HepG2 (cell line): ENCODE data around the gene PRKCZ.

ENCODE experiments used
- CTCF ChIP-seq: sonication (generic); formaldehyde crosslinking; IDR thresholded peaks from 2 replicates; pipeline ENCODE4 v1.5.0; 2020; ENCODE audit warnings: mild to moderate bottlenecking, missing genetic modification reagents, moderate library complexity
- FUBP1 ChIP-seq: sonication (generic); formaldehyde crosslinking; IDR thresholded peaks from 2 replicates; pipeline ENCODE4 v1.5.1; 2020; ENCODE audit warnings: missing genetic modification reagents, mild to moderate bottlenecking, borderline replicate concordance
- JUN ChIP-seq: sonication (generic); formaldehyde crosslinking; IDR thresholded peaks from 2 replicates; pipeline ENCODE4 v1.4.0; 2020; ENCODE audit warnings: mild to moderate bottlenecking, missing genetic modification reagents
- JUND ChIP-seq: sonication (generic); formaldehyde crosslinking; IDR thresholded peaks from 2 replicates; pipeline ENCODE4 v1.8.0; 2022; ENCODE audit warnings: mild to moderate bottlenecking, missing genetic modification reagents
- TCF12 ChIP-seq, 2 experiments: fragments of 450-650 bp in 1 of 2; sonication (generic) in 1 of 2; formaldehyde crosslinking in 1 of 2; IDR thresholded peaks; 2 replicates each; pipeline versions ENCODE4 v1.6.1 to v1.8.0; 2017 to 2022; ENCODE audit warnings: antibody characterized with exemption in 1 of 2, mild to moderate bottlenecking in 1 of 2, missing genetic modification reagents in 1 of 2, moderate library complexity in 1 of 2
- ZBTB7A ChIP-seq: sonication (generic); formaldehyde crosslinking; IDR thresholded peaks from 2 replicates; pipeline ENCODE4 v1.8.0; 2022; ENCODE audit warnings: mild to moderate bottlenecking, missing genetic modification reagents
- ZNF33A ChIP-seq: sonication (generic); formaldehyde crosslinking; IDR thresholded peaks from 2 replicates; pipeline ENCODE4 v1.5.1; 2020; ENCODE audit warnings: missing genetic modification reagents, mild to moderate bottlenecking, moderate library complexity, borderline replicate concordance
- ZNF407 ChIP-seq: sonication (generic); formaldehyde crosslinking; IDR thresholded peaks from one replicate; pipeline ENCODE4 v1.5.1; 2020; ENCODE audit warnings: mild to moderate bottlenecking, missing genetic modification reagents; ENCODE audit errors: not compliant biosample characterization

- TF ChIP-seq JUN (CRISPR knock-in tag) (no peak), CTCF (CRISPR knock-in tag) (no peak), ZBTB7A (CRISPR knock-in tag) (no peak), ZNF33A (no peak), JUND (CRISPR knock-in tag) (no peak), TCF12 (IDR thresholded peaks at IDR 0.05) (no peak), TCF12 (CRISPR knock-in tag; IDR thresholded peaks at IDR 0.05) (no peak), FUBP1 (no peak), ZNF407 (no peak)
Observed at GRCh38 chr1:2168090-2168489, 117.9 kb downstream of the PRKCZ start.
